Glutamatergic neuron (in vitro differentiated cells): Measurements from ENCODE around the gene TSACC. TPM values are rescaled to one million over a fixed set of nuclear protein-coding genes. Genes with fewer than 3 reads are reported as not detected.

Experiments used
- DNase-seq: peaks from one replicate; pipeline ENCODE4 v3.0.0; 2022
- H3K27ac Mint-ChIP-seq: one replicate; pipeline ENCODE4 v1.8.0; 2020; ENCODE audit warnings: mild to moderate bottlenecking, mixed read lengths, inconsistent platforms; ENCODE audit not compliant: unreplicated experiment
- H3K27me3 Mint-ChIP-seq: one replicate; pipeline ENCODE4 v1.8.0; 2020; ENCODE audit warnings: mild to moderate bottlenecking, moderate library complexity, mixed read lengths, inconsistent platforms; ENCODE audit not compliant: unreplicated experiment
- H3K36me3 Mint-ChIP-seq: one replicate; pipeline ENCODE4 v1.8.0; 2020; ENCODE audit warnings: mild to moderate bottlenecking, mixed read lengths, inconsistent platforms; ENCODE audit not compliant: unreplicated experiment
- H3K4me1 Mint-ChIP-seq: one replicate; pipeline ENCODE4 v1.8.0; 2020; ENCODE audit warnings: mild to moderate bottlenecking, low read depth, mixed read lengths, inconsistent platforms; ENCODE audit not compliant: unreplicated experiment
- H3K4me3 Mint-ChIP-seq: one replicate; pipeline ENCODE4 v1.8.0; 2020; ENCODE audit warnings: mild to moderate bottlenecking, mixed read lengths, inconsistent platforms; ENCODE audit not compliant: unreplicated experiment
- H3K9me3 Mint-ChIP-seq: one replicate; pipeline ENCODE4 v1.8.0; 2020; ENCODE audit warnings: mild to moderate bottlenecking, moderate library complexity, mixed read lengths, inconsistent platforms; ENCODE audit not compliant: unreplicated experiment
- CTCF ChIP-seq: fragments of 200-600 bp; sonication (generic); IDR thresholded peaks from one replicate; pipeline ENCODE4 v1.5.0; 2021; ENCODE audit not compliant: partially characterized antibody, unreplicated experiment
- long read RNA-seq: library from polyadenylated mRNA; unstranded; transcript quantifications from one replicate; pipeline ENCODE4 v2.0.0, GENCODE V29; 2020; ENCODE audit not compliant: unreplicated experiment
- total RNA-seq: library from RNA; stranded (reverse); fragmentation: NEBNext Ultra II Directional; extraction: Animal tissue kit (Norgen Biotek cat#: 25700); gene quantifications from one replicate; pipeline ENCODE4 v1.2.1, GENCODE V29; 2021; ENCODE audit not compliant: unreplicated experiment

Gene TSACC
- total RNA-seq = not detected
- long read RNA-seq, partial matches to known transcripts = 0 of 3 reads
- long read RNA-seq, other reads (novel, unspliced or antisense) = 2 of 3 reads

GRCh38 chr1:156338180-156338976 lies at the start of gene TSACC, which contains the start of gene CCT3:
Gene TSACC, plus strand, starts transcription at chr1:156338526. Its CDS starts 1,232 bp downstream, at chr1:156339758.
Gene CCT3, minus strand, starts transcription at chr1:156338292. Its CDS starts 108 bp downstream, at chr1:156338184.
- Mint-ChIP-seq H3K36me3 (no peaks in the 10 kb centered on the region), H3K27ac (peak within 1 kb of the TSS; percentile 97), H3K4me1 (peaks cover 33% of the 10 kb centered on the region), H3K4me3 (peak within 1 kb of the TSS; percentile 100), H3K9me3 (peaks cover 4% of the 10 kb centered on the region), H3K27me3 (peaks cover 4% of the 10 kb centered on the region)
- TF ChIP-seq CTCF = no peak
- peak; percentile 99 for DNase-seq

- Mint-ChIP-seq H3K27me3 (peaks cover 2% of the 10 kb centered on the region), H3K4me1 (peaks cover 9% of the 10 kb centered on the region), H3K27ac (no peak overlapping the region), H3K36me3 (no peaks in the 10 kb centered on the region), H3K9me3 (no peaks in the 10 kb centered on the region), H3K4me3 (no peak overlapping the region)
- DNase-seq = no peak
- TF ChIP-seq CTCF = no peak
Observed at GRCh38 chr1:156289857-156290256, 48.5 kb upstream of the TSACC start.

GRCh38 chr1:156291226-156292061 lies 46.9 kb upstream of the TSACC start:
- H3K4me3 Mint-ChIP-seq = peak overlapping the region; percentile 96
- H3K9me3 Mint-ChIP-seq = no peaks in the 10 kb centered on the region
- H3K36me3 Mint-ChIP-seq = no peaks in the 10 kb centered on the region
- TF ChIP-seq CTCF = no peak
- H3K4me1 Mint-ChIP-seq = peaks cover 9% of the 10 kb centered on the region
- H3K27ac Mint-ChIP-seq = peak overlapping the region; percentile 95
- peak; percentile 96 for DNase-seq
- H3K27me3 Mint-ChIP-seq = peaks cover 3% of the 10 kb centered on the region

- Mint-ChIP-seq H3K27me3 (peaks cover 3% of the 10 kb centered on the region), H3K36me3 (no peaks in the 10 kb centered on the region), H3K4me3 (no peak overlapping the region), H3K9me3 (peaks cover 1% of the 10 kb centered on the region), H3K27ac (no peak overlapping the region), H3K4me1 (peaks cover 9% of the 10 kb centered on the region)
- no peak for TF ChIP-seq CTCF
- DNase-seq = no peak
Observed at GRCh38 chr1:156293098-156293434, 45.3 kb upstream of the TSACC start.
